Ovary (tissue), 3 donors: Measurements from ENCODE around the gene HUWE1.

Source experiments
- EP300 ChIP-seq: sonication (generic); formaldehyde crosslinking; IDR thresholded peaks from one replicate; pipeline ENCODE4 v1.6.1; 2017; ENCODE audit warnings: antibody characterized with exemption
- POLR2A ChIP-seq: fragments of 450-650 bp; IDR thresholded peaks from one replicate; pipeline ENCODE4 v1.6.1; 2017; ENCODE audit warnings: antibody characterized with exemption, mild to moderate bottlenecking, moderate library complexity
- TF ChIP-seq, protein P1 (sequence below), 3 donors: fragments of 450-650 bp in 2 of 3; fragments of 200-600 bp in 1 of 3; IDR thresholded peaks; one replicate each; pipeline versions ENCODE4 v1.5.1 to v1.8.0; 2016 to 2022; ENCODE audit warnings: antibody characterized with exemption in 3 of 3, mild to moderate bottlenecking in 1 of 3
- donor health status: DM: no; HTN: no; CAD: no.

DNA sequence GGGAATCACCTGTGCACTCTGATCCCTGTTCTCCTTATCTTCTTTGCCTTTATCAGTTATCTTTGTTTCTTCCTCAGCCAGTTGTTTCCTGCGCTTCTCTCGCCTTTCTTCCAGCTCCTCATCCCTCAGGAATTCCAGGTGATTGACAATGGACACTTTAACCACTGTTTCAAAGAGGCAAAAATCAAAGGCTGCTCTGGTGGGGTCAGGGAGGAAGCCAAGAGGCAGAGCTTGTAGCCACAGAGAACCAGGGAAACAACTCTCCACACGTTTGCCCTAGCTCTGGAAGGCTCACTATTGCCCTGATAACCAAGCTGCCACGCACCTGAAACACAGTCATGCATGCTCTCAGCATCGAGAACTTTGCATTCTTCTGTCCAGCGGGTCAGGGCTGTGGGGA, 127.9 kb downstream of the HUWE1 start:
- TF ChIP-seq, protein P1, sequence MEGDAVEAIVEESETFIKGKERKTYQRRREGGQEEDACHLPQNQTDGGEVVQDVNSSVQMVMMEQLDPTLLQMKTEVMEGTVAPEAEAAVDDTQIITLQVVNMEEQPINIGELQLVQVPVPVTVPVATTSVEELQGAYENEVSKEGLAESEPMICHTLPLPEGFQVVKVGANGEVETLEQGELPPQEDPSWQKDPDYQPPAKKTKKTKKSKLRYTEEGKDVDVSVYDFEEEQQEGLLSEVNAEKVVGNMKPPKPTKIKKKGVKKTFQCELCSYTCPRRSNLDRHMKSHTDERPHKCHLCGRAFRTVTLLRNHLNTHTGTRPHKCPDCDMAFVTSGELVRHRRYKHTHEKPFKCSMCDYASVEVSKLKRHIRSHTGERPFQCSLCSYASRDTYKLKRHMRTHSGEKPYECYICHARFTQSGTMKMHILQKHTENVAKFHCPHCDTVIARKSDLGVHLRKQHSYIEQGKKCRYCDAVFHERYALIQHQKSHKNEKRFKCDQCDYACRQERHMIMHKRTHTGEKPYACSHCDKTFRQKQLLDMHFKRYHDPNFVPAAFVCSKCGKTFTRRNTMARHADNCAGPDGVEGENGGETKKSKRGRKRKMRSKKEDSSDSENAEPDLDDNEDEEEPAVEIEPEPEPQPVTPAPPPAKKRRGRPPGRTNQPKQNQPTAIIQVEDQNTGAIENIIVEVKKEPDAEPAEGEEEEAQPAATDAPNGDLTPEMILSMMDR (IDR thresholded peaks at IDR 0.05) = no peak
- no peak for TF ChIP-seq POLR2A
- TF ChIP-seq EP300 = no peak
